GM18907 (cell line): ENCODE measurements around the gene DYNC1I2.
"Not testable (repeated sequence)": the region's sequence is repeated elsewhere in the genome, so short reads cannot be mapped to it uniquely, and the experiment has no call there.

ENCODE experiments used
- ATAC-seq: cut with Tn5 transposase; IDR thresholded peaks from one replicate; pipeline ENCODE4 v1.9.1; 2021; ENCODE audit warnings: mild to moderate bottlenecking, moderate library complexity; ENCODE audit not compliant: unreplicated experiment

DYNC1I2 gene

GRCh38 chr2:171711351-171711750 lies 24.1 kb downstream of the DYNC1I2 start:
- no peak for ATAC-seq

GRCh38 chr2:171712051-171712450 lies 24.8 kb downstream of the DYNC1I2 start:
- ATAC-seq = no peak

GRCh38 chr2:171718720-171719119 lies 31.5 kb downstream of the DYNC1I2 start:
- peak; percentile 78 for ATAC-seq

- ATAC-seq = no peak
Observed at GRCh38 chr2:171719660-171720059, 32.4 kb downstream of the DYNC1I2 start.

- no peak for ATAC-seq
Observed at GRCh38 chr2:171723716-171724683, 36.7 kb downstream of the DYNC1I2 start.

- no peak for ATAC-seq
Observed at GRCh38 chr2:171726847-171727450, 39.7 kb downstream of the DYNC1I2 start.

GRCh38 chr2:171728989-171729951 lies 42.0 kb downstream of the DYNC1I2 start:
- ATAC-seq = no peak

GRCh38 chr2:171729952-171730317 lies 42.7 kb downstream of the DYNC1I2 start:
- no peak for ATAC-seq

- ATAC-seq = no peak
Observed at GRCh38 chr2:171735991-171736710, 48.9 kb downstream of the DYNC1I2 start.

- ATAC-seq = peak; percentile 85
Observed at GRCh38 chr2:171741189-171741588, 53.9 kb downstream of the DYNC1I2 start.

GRCh38 chr2:171742760-171743159 lies 55.5 kb downstream of the DYNC1I2 start:
- no peak for ATAC-seq

GRCh38 chr2:171745141-171745540 lies 57.9 kb downstream of the DYNC1I2 start:
- no peak for ATAC-seq

- ATAC-seq = no peak
Observed at GRCh38 chr2:171745806-171746205, 58.5 kb downstream of the DYNC1I2 start.

- ATAC-seq = no peak
Observed at GRCh38 chr2:171747371-171747770, 60.1 kb downstream of the DYNC1I2 start.

- ATAC-seq = no peak
Observed at GRCh38 chr2:171754254-171754939, 67.1 kb downstream of the DYNC1I2 start.

- not testable (repeated sequence) for ATAC-seq
Observed at GRCh38 chr2:171758762-171759161, 71.5 kb downstream of the DYNC1I2 start.

- ATAC-seq = not testable (repeated sequence)
Observed at GRCh38 chr2:171761176-171761575, 73.9 kb downstream of the DYNC1I2 start.

- no peak for ATAC-seq
Observed at GRCh38 chr2:171762879-171763573, 75.8 kb downstream of the DYNC1I2 start.

- no peak for ATAC-seq
Observed at GRCh38 chr2:171763602-171764001, 76.3 kb downstream of the DYNC1I2 start.
